ENCODE results near the gene CTNNA2.

The CTNNA2 gene

GRCh38 chr2:80259292-80259691, 746.4 kb downstream of the CTNNA2 start:
- DNase-seq (ENCODE audit: low read depth, low spot score): no peak

GRCh38 chr2:80266231-80266630, 753.4 kb downstream of the CTNNA2 start:
- no peak for DNase-seq (ENCODE audit: low read depth, low spot score)

DNA sequence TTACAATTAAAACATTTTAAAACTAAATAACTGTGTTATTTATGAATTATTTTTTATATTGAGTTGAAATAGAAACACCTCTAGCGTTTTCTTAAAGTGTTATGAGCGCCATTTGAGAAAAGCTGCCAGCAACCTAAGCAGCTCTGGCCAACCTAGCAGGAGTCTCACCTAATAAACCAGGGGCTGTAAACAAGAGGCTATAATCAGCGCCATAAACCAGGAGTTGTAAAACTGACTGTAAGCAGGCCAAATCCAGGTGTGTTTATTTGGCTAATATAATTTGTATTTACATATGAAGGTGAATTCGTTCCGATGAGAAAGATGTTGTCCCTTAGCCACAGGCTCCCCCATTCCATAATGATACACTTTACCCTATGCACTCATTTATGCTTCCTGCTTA, 757.0 kb downstream of the CTNNA2 start:
- no peak for DNase-seq (ENCODE audit: low read depth, low spot score)

DNA sequence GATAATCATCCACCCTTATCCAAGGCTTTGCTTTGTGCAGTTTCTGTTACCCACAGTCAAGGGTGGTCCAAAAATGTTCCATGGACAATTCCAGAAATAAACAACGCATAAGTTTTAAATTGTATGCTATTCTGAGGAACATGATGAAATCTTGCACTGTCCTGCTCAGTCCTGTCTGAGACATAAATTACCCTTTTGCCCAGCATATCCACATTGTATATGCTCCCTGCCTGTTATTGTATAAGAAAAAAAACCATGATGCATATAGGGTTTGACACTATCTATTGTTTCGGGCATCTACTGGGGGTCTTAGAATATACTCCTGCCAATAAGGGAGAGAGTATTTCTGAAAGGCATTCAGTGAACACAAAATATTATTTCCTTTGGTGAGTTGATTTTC, 767.7 kb downstream of the CTNNA2 start:
- no peak for DNase-seq (ENCODE audit: low read depth, low spot score)

- no peak for DNase-seq (ENCODE audit: low read depth, low spot score)
Observed at GRCh38 chr2:80281049-80281448, 768.2 kb downstream of the CTNNA2 start.

- DNase-seq (ENCODE audit: low read depth, low spot score): no peak
Observed at GRCh38 chr2:80288576-80288975, 775.7 kb downstream of the CTNNA2 start.

GRCh38 chr2:80291656-80292055, 778.8 kb downstream of the CTNNA2 start:
- no peak for DNase-seq (ENCODE audit: low read depth, low spot score)

DNA sequence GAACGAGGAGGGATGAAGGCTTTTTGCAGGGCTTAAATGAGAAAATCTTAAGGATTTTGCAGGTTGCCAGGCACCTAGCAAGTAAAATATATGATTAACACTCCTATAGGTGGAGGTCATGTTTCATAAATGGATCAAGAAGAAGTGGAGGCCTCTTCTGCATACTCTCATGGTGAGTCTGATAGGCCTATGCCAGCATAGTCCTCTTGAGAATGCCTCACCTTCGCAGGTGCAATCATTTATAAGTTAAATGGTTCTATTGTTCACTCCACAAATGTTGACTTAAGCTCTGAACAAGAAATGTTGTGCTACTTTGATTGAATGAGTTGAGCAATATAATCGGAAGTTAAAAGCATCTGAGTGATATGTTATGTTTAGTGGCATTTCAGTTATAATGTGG, 779.6 kb downstream of the CTNNA2 start:
- DNase-seq (ENCODE audit: low read depth, low spot score): no peak

- no peak for DNase-seq (ENCODE audit: low read depth, low spot score)
Observed at GRCh38 chr2:80293039-80293438, 780.2 kb downstream of the CTNNA2 start.

DNA sequence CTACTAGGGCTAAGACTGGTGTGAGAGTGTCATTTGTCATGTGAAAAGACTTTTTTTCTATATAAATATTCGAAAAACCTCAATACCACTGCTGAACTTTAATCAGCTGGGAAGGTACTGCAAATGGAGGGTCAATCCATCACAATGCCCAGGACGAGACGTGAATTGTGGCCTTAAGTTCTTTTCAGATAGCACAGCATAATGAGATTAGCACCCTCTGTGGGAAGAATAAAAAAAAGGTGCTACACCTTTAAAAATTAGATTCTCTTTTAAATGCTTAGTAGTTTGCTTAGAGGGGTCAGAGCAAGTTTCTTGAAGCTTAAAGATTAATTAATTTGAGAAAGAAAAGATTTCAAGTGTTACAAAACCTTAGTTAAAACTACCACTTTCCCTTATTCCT, 786.1 kb downstream of the CTNNA2 start:
- DNase-seq (ENCODE audit: low read depth, low spot score): no peak

DNA sequence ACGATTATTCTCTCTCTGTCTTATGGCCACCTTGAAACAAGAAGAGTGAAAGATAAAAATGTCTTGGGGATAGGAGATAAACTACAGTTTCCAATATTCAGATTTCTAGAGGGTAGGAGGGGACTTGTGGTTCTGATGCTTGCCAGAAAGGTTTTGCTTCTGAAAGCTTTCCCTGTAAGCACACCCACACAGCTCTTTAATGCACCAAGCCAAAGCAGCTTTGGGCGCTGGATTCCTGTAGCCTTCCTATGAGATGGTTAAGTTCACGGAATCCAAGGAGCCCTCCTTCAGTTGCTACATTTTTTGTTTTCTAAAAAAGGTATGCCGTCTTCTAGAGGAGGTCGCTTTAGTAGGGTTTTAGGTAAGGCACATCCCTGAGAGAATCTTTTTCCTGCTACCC, 786.8 kb downstream of the CTNNA2 start:
- DNase-seq (ENCODE audit: low read depth, low spot score): no peak

DNA sequence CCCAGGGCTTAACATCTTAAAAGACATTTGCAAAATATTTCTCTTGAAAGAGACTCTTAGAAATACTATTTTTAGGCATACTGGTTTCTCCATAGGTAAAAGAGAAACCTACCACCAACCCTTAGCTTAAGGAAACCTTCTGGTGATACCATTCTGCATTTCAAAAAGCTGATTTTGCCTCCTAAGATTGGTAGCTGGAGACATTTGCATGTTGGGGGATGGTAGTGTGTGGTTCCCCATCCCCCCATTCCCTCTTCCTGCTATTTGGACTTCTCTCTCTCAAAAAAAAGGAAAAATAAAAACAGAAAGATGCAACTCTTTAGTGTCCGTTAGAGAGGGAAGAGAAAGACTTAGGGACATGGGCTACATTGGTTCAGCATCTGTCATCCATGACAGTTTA, 787.5 kb downstream of the CTNNA2 start:
- DNase-seq (ENCODE audit: low read depth, low spot score): no peak

DNA sequence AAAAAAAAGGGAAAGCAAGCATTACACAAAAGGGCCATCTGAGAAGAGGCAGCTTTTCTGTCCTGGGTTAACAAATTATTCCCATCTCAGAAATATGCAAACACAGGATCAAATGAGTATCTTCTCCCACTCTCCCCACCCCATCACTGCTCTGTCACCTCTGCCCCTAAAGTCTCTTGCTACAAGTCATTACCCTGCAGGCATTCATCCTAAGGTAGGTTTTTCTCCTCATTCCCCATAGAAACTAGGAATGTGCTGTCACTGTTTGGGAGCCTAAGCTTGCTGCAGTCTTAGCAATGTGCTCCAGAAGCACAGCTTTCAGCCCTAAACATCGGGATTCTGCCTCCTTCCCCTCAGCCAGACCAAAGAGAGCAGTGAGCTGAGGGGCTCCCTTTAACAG, 788.1 kb downstream of the CTNNA2 start:
- no peak for DNase-seq (ENCODE audit: low read depth, low spot score)

GRCh38 chr2:80302001-80302313, 789.1 kb downstream of the CTNNA2 start:
- DNase-seq (ENCODE audit: low read depth, low spot score): no peak

- no peak for DNase-seq (ENCODE audit: low read depth, low spot score)
Observed at GRCh38 chr2:80302314-80303005, 789.6 kb downstream of the CTNNA2 start.

GRCh38 chr2:80303006-80303908, 790.4 kb downstream of the CTNNA2 start:
- DNase-seq (ENCODE audit: low read depth, low spot score): no peak

DNA sequence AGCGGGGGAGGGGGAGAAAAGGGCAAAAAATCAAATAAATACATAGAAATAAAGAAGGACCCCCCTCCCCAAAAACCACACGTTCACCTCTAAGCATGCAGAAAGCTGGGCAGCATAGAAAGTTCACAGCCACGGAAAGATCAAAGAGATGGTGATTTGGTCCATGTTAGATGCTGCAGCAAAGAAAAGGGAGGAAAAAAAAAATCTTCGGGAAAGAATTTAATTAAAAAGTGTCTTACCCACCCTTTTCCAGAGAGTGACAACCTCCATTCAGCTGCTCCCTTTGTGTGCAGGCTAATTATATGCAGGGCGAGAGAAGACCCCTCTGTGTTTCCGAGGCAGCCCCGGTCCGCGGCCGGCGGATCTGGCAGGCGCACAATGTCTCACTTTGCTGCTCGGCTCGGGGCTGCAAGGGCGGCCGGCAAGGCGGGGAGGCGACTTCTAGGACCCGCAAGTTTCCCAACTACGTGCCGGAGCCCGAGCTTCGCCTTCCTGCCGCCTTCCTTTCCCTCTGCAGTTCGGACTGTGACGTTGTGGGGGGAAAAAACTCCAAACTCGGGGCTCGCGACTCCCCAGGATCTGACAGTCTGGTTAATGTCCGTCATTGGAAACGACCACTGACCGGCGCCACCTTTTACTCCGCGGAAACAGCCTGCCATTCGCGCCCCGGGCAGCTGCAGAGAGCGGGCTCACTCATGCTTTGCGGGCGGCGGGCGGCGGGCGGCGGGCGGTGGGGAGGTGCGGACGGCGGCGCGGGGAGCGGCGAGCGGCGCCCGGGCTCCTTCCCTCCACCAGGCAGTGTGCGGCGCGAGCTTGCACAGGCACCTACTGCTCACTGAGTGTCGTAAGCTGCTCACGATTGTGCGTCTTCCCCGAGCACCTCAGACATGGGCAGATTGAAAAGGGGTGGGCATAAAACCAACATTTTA, 791.3 kb downstream of the CTNNA2 start, which contains the start of gene LRRTM1:
Gene LRRTM1 (minus strand): TSS at position 844 of the 929 bp plus-strand sequence. CDS start 933 bp downstream, outside the sequence.
- DNase-seq (ENCODE audit: low read depth, low spot score): no peak

DNA sequence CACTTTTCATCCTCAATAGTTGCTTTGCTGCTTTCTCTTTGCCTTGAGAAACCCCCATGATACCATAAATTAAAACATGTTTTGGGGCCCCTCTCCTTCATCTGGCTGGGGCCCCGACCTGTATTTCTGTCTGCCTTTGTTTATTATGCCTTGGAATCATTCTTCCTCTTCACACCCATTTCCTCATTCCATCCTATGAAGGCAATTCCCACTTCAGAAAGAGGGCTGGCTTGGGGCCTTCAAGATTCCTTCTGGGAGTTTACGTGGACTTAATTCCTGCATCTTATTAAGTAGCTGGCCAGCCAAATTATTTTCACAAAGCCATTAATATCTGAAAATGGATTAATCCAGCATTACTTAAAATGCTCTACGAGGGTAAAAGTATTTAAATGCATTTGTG, 798.5 kb downstream of the CTNNA2 start:
- no peak for DNase-seq (ENCODE audit: low read depth, low spot score)

DNA sequence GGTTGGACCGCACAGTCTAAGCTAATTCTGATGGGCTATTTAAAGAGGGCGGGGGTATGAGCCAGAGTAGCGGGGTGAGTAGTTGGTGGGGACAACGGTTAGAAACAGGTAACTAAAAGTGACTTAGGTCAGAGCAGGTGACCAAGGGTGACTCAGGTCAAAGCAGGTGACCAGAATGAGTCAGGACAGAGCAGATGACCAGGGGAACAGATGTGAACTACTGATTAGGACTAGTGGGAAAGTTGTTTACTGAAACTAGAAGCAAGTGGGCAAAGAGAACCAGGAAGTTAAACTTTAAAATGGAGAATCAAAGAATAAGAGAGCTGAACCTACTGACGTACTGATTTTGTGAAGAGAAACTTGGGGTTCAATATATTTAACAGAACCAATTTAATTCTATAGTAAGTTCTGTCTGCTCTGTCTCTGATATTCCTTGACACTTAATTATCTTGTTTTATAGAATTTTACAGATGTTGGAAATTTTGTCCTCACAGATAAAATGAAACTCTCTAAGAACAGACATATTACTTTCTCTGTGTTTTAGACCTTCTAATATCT, 799.5 kb downstream of the CTNNA2 start:
- DNase-seq (ENCODE audit: low read depth, low spot score): no peak

- no peak for DNase-seq (ENCODE audit: low read depth, low spot score)
Observed at GRCh38 chr2:80322311-80322920, 809.6 kb downstream of the CTNNA2 start.

GRCh38 chr2:80322958-80323357, 810.1 kb downstream of the CTNNA2 start:
- DNase-seq (ENCODE audit: low read depth, low spot score): no peak

All from activated naive CD8-positive, alpha-beta T cell treated with anti-CD3 and anti-CD28 coated beads, Interleukin-2, amount 50 U/mL, for 16 hours (primary cell).